Common myeloid progenitor, CD34-positive (primary cell): ENCODE results near the gene TRIM37.
"Not testable (repeated sequence)": the region's sequence is repeated elsewhere in the genome, so short reads cannot be mapped to it uniquely, and the experiment has no call there.

Source experiments
- CTCF ChIA-PET: fragments of 350-600 bp; sonication (Branson Sonifier 250); formaldehyde crosslinking; loops from one replicate; lab custom pipeline; 2021; ENCODE audit warnings: antibody characterized with exemption; lab: Charles Lee
- POLR2A ChIA-PET: fragments of 350-600 bp; sonication (Branson Sonifier 250); formaldehyde crosslinking; loops from one replicate; lab custom pipeline; 2021; ENCODE audit warnings: antibody characterized with exemption; lab: Charles Lee
- DNase-seq, 3 donors: peaks; one replicate each; pipeline versions ENCODE4 v3.0.0 to v3.0.0-alpha.2; 2013
- H3K27ac ChIP-seq, 2 experiments: 1 replicate in 1 of 2; 2 replicates in 1 of 2; pipeline ENCODE4 v1.7.0; 2013; ENCODE audit warnings: inconsistent platforms in 2 of 2, low read length in 2 of 2, mild to moderate bottlenecking in 2 of 2, low read depth in 1 of 2, moderate library complexity in 1 of 2; ENCODE audit not compliant: severe bottlenecking in 2 of 2, insufficient read depth in 1 of 2, poor library complexity in 1 of 2
- H3K27me3 ChIP-seq, 5 experiments: replicated peaks in 2 of 5; 1 replicate in 3 of 5; 2 replicates in 2 of 5; pipeline versions ENCODE4 v1.6.1 to v1.7.0; 2013; ENCODE audit warnings: low read length in 4 of 5, mild to moderate bottlenecking in 2 of 5, moderate library complexity in 2 of 5, inconsistent platforms in 1 of 5; ENCODE audit not compliant: insufficient read depth in 5 of 5, control insufficient read depth in 4 of 5
- H3K36me3 ChIP-seq, 4 experiments: 1 replicate in 2 of 4; 2 replicates in 2 of 4; pipeline versions ENCODE4 v1.6.1 to v1.7.0; 2013; ENCODE audit warnings: low read length in 3 of 4, control low read depth in 1 of 4, mild to moderate bottlenecking in 1 of 4; ENCODE audit not compliant: control insufficient read depth in 4 of 4, insufficient read depth in 4 of 4
- H3K4me1 ChIP-seq, 4 experiments: 1 replicate in 3 of 4; 2 replicates in 1 of 4; pipeline versions ENCODE4 v1.6.1 to v1.7.1; 2013; ENCODE audit warnings: low read length in 3 of 4, mild to moderate bottlenecking in 3 of 4, control low read depth in 1 of 4, inconsistent platforms in 1 of 4, moderate library complexity in 1 of 4; ENCODE audit not compliant: control insufficient read depth in 4 of 4, insufficient read depth in 4 of 4; ENCODE audit errors: control extremely low read depth in 1 of 4
- H3K4me3 ChIP-seq, 7 experiments: 1 replicate in 4 of 7; 2 replicates in 3 of 7; pipeline versions ENCODE4 v1.5.1 to v1.7.0; 2013; ENCODE audit warnings: mild to moderate bottlenecking in 7 of 7, low read length in 6 of 7, moderate library complexity in 6 of 7, inconsistent platforms in 2 of 7, low read depth in 2 of 7, control low read depth in 1 of 7; ENCODE audit not compliant: insufficient read depth in 4 of 7, control insufficient read depth in 1 of 7; ENCODE audit errors: extremely low read depth in 1 of 7
- H3K9me3 ChIP-seq, 5 experiments: 1 replicate in 4 of 5; 2 replicates in 1 of 5; pipeline versions ENCODE4 v1.6.1 to v1.7.1; 2013; ENCODE audit warnings: low read length in 4 of 5, mild to moderate bottlenecking in 2 of 5, inconsistent platforms in 1 of 5, low read depth in 1 of 5, moderate library complexity in 1 of 5; ENCODE audit not compliant: control insufficient read depth in 4 of 5, insufficient read depth in 2 of 5; ENCODE audit errors: control extremely low read depth in 1 of 5
- WGBS: methylation state at CpG from one replicate; pipeline ENCODE4 v1.1.5; 2013; ENCODE audit not compliant: insufficient coverage; 5-methylcytosine and 5-hydroxymethylcytosine counted together

The TRIM37 gene

GRCh38 chr17:59138339-59138738 lies 31.7 kb upstream of the TRIM37 start:
- CTCF ChIA-PET, H3K27me3 ChIP-seq, H3K27ac ChIP-seq, H3K4me3 ChIP-seq, H3K36me3 ChIP-seq, H3K9me3 ChIP-seq, DNase-seq, H3K4me1 ChIP-seq, POLR2A ChIA-PET: not testable (repeated sequence)
- 94% methylated on average over 6 of the region's 10 CpGs for WGBS

- H3K36me3 ChIP-seq, result peaks cover 0 to 18% (median 1%) of the 10 kb centered on the region in 4 experiments
- ChIA-PET POLR2A (no interaction called here), CTCF (interaction anchor here (0.9 kb wide), 1 partner anchor 11 kb away, joined by 3 read pairs; no protein-coding TSS in a partner anchor)
- no peak overlapping the region for H3K27ac ChIP-seq
- H3K4me3 ChIP-seq, result no peak overlapping the region
- no CpG with 5 or more reads among the region's 1 CpG for WGBS
- no peaks in the 10 kb centered on the region for H3K27me3 ChIP-seq
- H3K4me1 ChIP-seq, result no peaks in the 10 kb centered on the region
- no peaks in the 10 kb centered on the region for H3K9me3 ChIP-seq
- no peak for DNase-seq
Observed at GRCh38 chr17:59131131-59131530, 24.5 kb upstream of the TRIM37 start.

GRCh38 chr17:59129814-59130213 lies 23.1 kb upstream of the TRIM37 start:
- no peak for DNase-seq
- no CpG with 5 or more reads among the region's 2 CpGs for WGBS
- no peak overlapping the region for H3K27ac ChIP-seq
- ChIA-PET POLR2A (no interaction called here), CTCF (interaction anchor here (0.9 kb wide), 1 partner anchor 23 kb away, joined by 3 read pairs; the partner anchor contains the start of gene TRIM37)
- no peaks in the 10 kb centered on the region for H3K9me3 ChIP-seq
- H3K4me1 ChIP-seq, result no peaks in the 10 kb centered on the region
- H3K27me3 ChIP-seq, result no peaks in the 10 kb centered on the region
- H3K4me3 ChIP-seq, result no peak overlapping the region
- H3K36me3 ChIP-seq, result peaks cover 0 to 18% (median 1%) of the 10 kb centered on the region in 4 experiments

- H3K27me3 ChIP-seq, result no peaks in the 10 kb centered on the region
- CTCF ChIA-PET, result no interaction called here
- no peak overlapping the region for H3K4me3 ChIP-seq
- H3K36me3 ChIP-seq, result peaks cover 0 to 21% (median 7%) of the 10 kb centered on the region in 4 experiments
- 50% methylated on average over 2 of the region's 3 CpGs for WGBS
- H3K27ac ChIP-seq, result no peak overlapping the region
- POLR2A ChIA-PET, result no interaction called here
- no peak for DNase-seq
- no peaks in the 10 kb centered on the region for H3K4me1 ChIP-seq
- no peaks in the 10 kb centered on the region for H3K9me3 ChIP-seq
Observed at GRCh38 chr17:59126809-59127417, 20.2 kb upstream of the TRIM37 start.

GRCh38 chr17:59124665-59125064 lies 18.0 kb upstream of the TRIM37 start:
- Histone ChIP-seq H3K4me1 (no peaks in the 10 kb centered on the region), H3K9me3 (no peaks in the 10 kb centered on the region), H3K27ac (no peak overlapping the region), H3K4me3 (no peak overlapping the region), H3K27me3 (no peaks in the 10 kb centered on the region), H3K36me3 (peaks cover 0 to 27% (median 7%) of the 10 kb centered on the region in 4 experiments)
- whole genome bisulfite sequencing, result 82% methylated on average over 1 of the region's 6 CpGs
- POLR2A ChIA-PET, result no interaction called here
- DNase-seq, result peak in 2 of 3 donors; percentile 9 to 22
- CTCF ChIA-PET, result no interaction called here

GRCh38 chr17:59121901-59122480 lies 15.3 kb upstream of the TRIM37 start:
- H3K4me1 ChIP-seq, result no peaks in the 10 kb centered on the region
- H3K4me3 ChIP-seq, result no peak overlapping the region
- no peak for DNase-seq
- ChIA-PET CTCF (no interaction called here), POLR2A (no interaction called here)
- H3K27ac ChIP-seq, result no peak overlapping the region
- H3K27me3 ChIP-seq, result no peaks in the 10 kb centered on the region
- WGBS, result 100% methylated on average over 3 of the region's 9 CpGs
- H3K36me3 ChIP-seq, result peaks cover 0 to 22% (median 12%) of the 10 kb centered on the region in 4 experiments
- no peaks in the 10 kb centered on the region for H3K9me3 ChIP-seq

GRCh38 chr17:59115474-59115873 lies 8.8 kb upstream of the TRIM37 start:
- 61% methylated on average over 6 of the region's 9 CpGs for WGBS
- POLR2A ChIA-PET, result no interaction called here
- CTCF ChIA-PET, result interaction anchor here (1.0 kb wide), 1 partner anchor 31 kb away, joined by 5 read pairs; no protein-coding TSS in a partner anchor

More at GRCh38 chr17:59115474-59115873, 8.8 kb upstream of the TRIM37 start:
- Histone ChIP-seq H3K36me3 (peaks cover 6 to 30% (median 15%) of the 10 kb centered on the region in 4 experiments), H3K27me3 (no peaks in the 10 kb centered on the region), H3K27ac (no peak overlapping the region), H3K4me1 (peaks cover 0 to 4% (median 0%) of the 10 kb centered on the region in 4 experiments), H3K9me3 (no peaks in the 10 kb centered on the region), H3K4me3 (no peak overlapping the region)
- no peak for DNase-seq
